IMR-90 (cell line): ENCODE data around the gene NOVA2. TPM values are rescaled to one million over a fixed set of nuclear protein-coding genes. Genes with fewer than 3 reads are reported as not detected.

Experiments used
- ATAC-seq: fragments of 200-7000 bp; cut with Tn5 transposase; 2 replicates; pipeline ENCODE4 v1.9.1; 2020; ENCODE audit warnings: low read depth, mild to moderate bottlenecking, moderate library complexity
- BruUV-seq: library from RNA; stranded (reverse); fragments of 400-500 nt; replicated peaks from 2 replicates; lab custom pipeline; 2021; lab: Mats Ljungman, UMichigan
- CTCF ChIA-PET: fragments of 300-600 bp; formaldehyde crosslinking; extraction: SDS; loops from one replicate; lab custom pipeline; 2021; ENCODE audit warnings: antibody characterized with exemption; lab: Yijun Ruan, JAX
- POLR2A ChIA-PET: fragments of 300-600 bp; sonication (Branson Sonifier 250); formaldehyde crosslinking; loops from one replicate; lab custom pipeline; 2022; ENCODE audit warnings: antibody characterized with exemption; ENCODE audit not compliant: unreplicated experiment; lab: Charles Lee
- DNase-seq: peaks from one replicate; pipeline ENCODE4 v3.0.0; 2013
- H2AFZ ChIP-seq: replicated peaks from 2 replicates; pipeline ENCODE3; 2013; ENCODE audit warnings: low read length, mild to moderate bottlenecking; ENCODE audit not compliant: poor library complexity
- H2AK5ac ChIP-seq: 2 replicates; pipeline ENCODE4 v1.6.1; 2013; ENCODE audit warnings: low read depth, low read length, inconsistent platforms
- H2AK9ac ChIP-seq: replicated peaks from 2 replicates; pipeline ENCODE3; 2013; ENCODE audit warnings: mild to moderate bottlenecking, low read depth, low read length, moderate library complexity; ENCODE audit not compliant: poor library complexity
- H2BK120ac ChIP-seq: 2 replicates; pipeline ENCODE4 v1.6.1; 2013; ENCODE audit warnings: low read depth, low read length, inconsistent platforms
- H2BK15ac ChIP-seq: 3 replicates; pipeline ENCODE4 v1.6.1; 2013; ENCODE audit warnings: low read depth, low read length, inconsistent platforms
- H2BK20ac ChIP-seq: 2 replicates; pipeline ENCODE4 v1.6.1; 2013; ENCODE audit warnings: low read depth, mild to moderate bottlenecking, inconsistent platforms, low read length, moderate library complexity
- H2BK5ac ChIP-seq: 2 replicates; pipeline ENCODE4 v1.6.1; 2013; ENCODE audit warnings: mild to moderate bottlenecking, low read depth, low read length, inconsistent platforms; ENCODE audit not compliant: poor library complexity, severe bottlenecking
- H3K14ac ChIP-seq: replicated peaks from 2 replicates; pipeline ENCODE4 v1.6.1; 2013; ENCODE audit warnings: low read depth, low read length, inconsistent platforms
- H3K18ac ChIP-seq: 2 replicates; pipeline ENCODE4 v1.6.1; 2013; ENCODE audit warnings: low read depth, low read length, control low read depth
- H3K23ac ChIP-seq: 2 replicates; pipeline ENCODE4 v1.6.1; 2013; ENCODE audit warnings: low read depth, low read length, inconsistent platforms
- H3K27ac ChIP-seq: 2 replicates; pipeline ENCODE4 v1.5.1; 2013; ENCODE audit warnings: mild to moderate bottlenecking, control low read depth, low read length; ENCODE audit not compliant: insufficient read depth
- H3K27me3 ChIP-seq: 2 replicates; pipeline ENCODE4 v1.6.1; 2013; ENCODE audit warnings: low read length; ENCODE audit not compliant: control insufficient read depth, insufficient read depth
- H3K36me3 ChIP-seq: 2 replicates; pipeline ENCODE4 v1.6.1; 2013; ENCODE audit warnings: low read length, mixed read lengths; ENCODE audit not compliant: control insufficient read depth, insufficient read depth
- H3K4ac ChIP-seq: 2 replicates; pipeline ENCODE4 v1.6.1; 2013; ENCODE audit warnings: low read depth, low read length, inconsistent platforms
- H3K4me1 ChIP-seq: 2 replicates; pipeline ENCODE4 v1.6.1; 2013; ENCODE audit warnings: low read length, mixed read lengths; ENCODE audit not compliant: control insufficient read depth, insufficient read depth
- H3K4me2 ChIP-seq: 2 replicates; pipeline ENCODE4 v1.6.1; 2013; ENCODE audit warnings: low read depth, mild to moderate bottlenecking, control low read depth, low read length, moderate library complexity
- H3K4me3 ChIP-seq: 2 replicates; pipeline ENCODE4 v1.5.1; 2013; ENCODE audit warnings: low read depth, mild to moderate bottlenecking, control low read depth, low read length, moderate library complexity; ENCODE audit not compliant: insufficient read depth
- H3K56ac ChIP-seq: 2 replicates; pipeline ENCODE4 v1.6.1; 2013; ENCODE audit warnings: low read length, inconsistent platforms; ENCODE audit not compliant: insufficient read depth; ENCODE audit errors: extremely low read depth
- H3K79me1 ChIP-seq, 2 experiments: 2 replicates each; pipeline ENCODE4 v1.6.1; 2013; ENCODE audit warnings: low read length in 2 of 2, inconsistent platforms in 1 of 2, low read depth in 1 of 2
- H3K9ac ChIP-seq: 2 replicates; pipeline ENCODE4 v1.6.1; 2013; ENCODE audit warnings: low read depth, low read length, control low read depth
- H3K9me1 ChIP-seq: 2 replicates; pipeline ENCODE4 v1.6.1; 2013; ENCODE audit warnings: low read length, inconsistent platforms; ENCODE audit not compliant: insufficient read depth
- H3K9me3 ChIP-seq: 2 replicates; pipeline ENCODE4 v1.6.1; 2013; ENCODE audit warnings: low read length; ENCODE audit not compliant: control insufficient read depth, insufficient read depth
- H4K20me1 ChIP-seq: 2 replicates; pipeline ENCODE4 v1.6.1; 2013; ENCODE audit warnings: low read length, inconsistent platforms; ENCODE audit not compliant: insufficient read depth
- H4K5ac ChIP-seq: 2 replicates; pipeline ENCODE4 v1.6.1; 2013; ENCODE audit warnings: mild to moderate bottlenecking, low read depth, low read length, control low read depth
- H4K8ac ChIP-seq, 2 experiments: 2 replicates each; pipeline ENCODE4 v1.6.1; 2013; ENCODE audit warnings: low read depth in 2 of 2, low read length in 2 of 2, control low read depth in 1 of 2, inconsistent platforms in 1 of 2
- H4K91ac ChIP-seq: 2 replicates; pipeline ENCODE4 v1.6.1; 2013; ENCODE audit warnings: low read depth, low read length, inconsistent platforms; ENCODE audit not compliant: insufficient read depth
- BHLHE40 ChIP-seq: fragments of 150-350 bp; IDR thresholded peaks from 2 replicates; pipeline ENCODE4 v1.6.1; 2016; ENCODE audit warnings: mild to moderate bottlenecking, low read depth, low read length
- NFE2L2 ChIP-seq: fragments of 150-350 bp; IDR thresholded peaks from 2 replicates; pipeline ENCODE4 v1.6.1; 2016; ENCODE audit warnings: low read depth, mild to moderate bottlenecking, low read length
- WGBS, 2 experiments: methylation state at CpG; one replicate each; pipeline versions ENCODE4 v1.1.5 to v1.1.7; 2013; ENCODE audit warnings: missing lambda C conversion rate in 2 of 2; ENCODE audit not compliant: insufficient read length in 1 of 2; ENCODE audit errors: extremely low coverage in 2 of 2; 5-methylcytosine and 5-hydroxymethylcytosine counted together
- dilution Hi-C: fragments of 300-500 bp; cut with HindIII; formaldehyde crosslinking; loops from one replicate; pipeline ENCODE4 v1.14.3; 2018; ENCODE audit warnings: low sequenced_read_pairs; ENCODE audit not compliant: unreplicated experiment
- in situ Hi-C: fragments of 300-500 bp; cut with MboI; formaldehyde crosslinking; loops from 3 replicates; pipeline ENCODE4 v1.14.3; 2019; ENCODE audit warnings: low sequenced_read_pairs, inconsistent platforms, mixed read lengths
- intact Hi-C: fragments of 100-400 bp; cut with micrococcal nuclease; formaldehyde crosslinking; loops from 2 replicates; pipeline ENCODE4 v1.10.0; 2022
- polyA plus RNA-seq, 3 experiments: library from polyadenylated mRNA; depleted of rRNA; stranded (reverse); fragments of >200 nt; gene quantifications; 2 replicates each; pipeline ENCODE4 v1.2.3, GENCODE V29; 2012; ENCODE audit warnings: low replicate concordance in 1 of 3
- total RNA-seq: library from RNA; depleted of rRNA; stranded (reverse); fragments of >200 nt; gene quantifications from 2 replicates; pipeline ENCODE4 v1.2.3, GENCODE V29; 2012
- TF ChIP-seq, protein P1 (sequence below): fragments of 150-350 bp; IDR thresholded peaks from 2 replicates; pipeline ENCODE4 v1.6.1; 2016; ENCODE audit warnings: low read depth, mild to moderate bottlenecking, low read length, moderate library complexity, borderline replicate concordance

The NOVA2 gene
- total and polyA plus RNA-seq, 2 of the 4 experiments (the other 2 are of a cell fraction) = 0.03 TPM; not detected in 1

- Histone ChIP-seq H3K9me1 (no peaks in the 10 kb centered on the region), H3K4ac (no peak overlapping the region), H3K79me1 (no peaks in the 10 kb centered on the region), H3K18ac (no peak overlapping the region), H3K27ac (no peak overlapping the region), H2BK5ac (no peak overlapping the region), H3K4me3 (no peak overlapping the region), H3K4me2 (no peak overlapping the region), H3K9ac (no peak overlapping the region), H4K20me1 (no peaks in the 10 kb centered on the region), H4K5ac (no peak overlapping the region), H2AFZ (no peak overlapping the region), H3K4me1 (no peaks in the 10 kb centered on the region), H2BK20ac (no peak overlapping the region), H4K8ac (no peak overlapping the region), H3K56ac (no peak overlapping the region), H2AK9ac (no peak overlapping the region), H2AK5ac (no peak overlapping the region), H4K91ac (no peak overlapping the region), H3K9me3 (no peaks in the 10 kb centered on the region), H2BK120ac (no peak overlapping the region), H3K36me3 (no peaks in the 10 kb centered on the region), H2BK15ac (no peak overlapping the region), H3K14ac (no peak overlapping the region), H3K27me3 (peaks cover 24% of the 10 kb centered on the region), H3K23ac (no peak overlapping the region)
- no peak for DNase-seq
- in situ Hi-C loops (no loop called here), dilution Hi-C loops (no loop called here), intact Hi-C loops (no loop called here)
- TF ChIP-seq, protein P1, sequence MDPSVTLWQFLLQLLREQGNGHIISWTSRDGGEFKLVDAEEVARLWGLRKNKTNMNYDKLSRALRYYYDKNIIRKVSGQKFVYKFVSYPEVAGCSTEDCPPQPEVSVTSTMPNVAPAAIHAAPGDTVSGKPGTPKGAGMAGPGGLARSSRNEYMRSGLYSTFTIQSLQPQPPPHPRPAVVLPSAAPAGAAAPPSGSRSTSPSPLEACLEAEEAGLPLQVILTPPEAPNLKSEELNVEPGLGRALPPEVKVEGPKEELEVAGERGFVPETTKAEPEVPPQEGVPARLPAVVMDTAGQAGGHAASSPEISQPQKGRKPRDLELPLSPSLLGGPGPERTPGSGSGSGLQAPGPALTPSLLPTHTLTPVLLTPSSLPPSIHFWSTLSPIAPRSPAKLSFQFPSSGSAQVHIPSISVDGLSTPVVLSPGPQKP = no peak
- TF ChIP-seq BHLHE40 = no peak
- no peak for TF ChIP-seq NFE2L2
- ATAC-seq = no peak
- CTCF ChIA-PET = no interaction called here
- BruUV-seq = no TSS peak
- POLR2A ChIA-PET = no interaction called here
- no CpG with 5 or more reads among the region's 7 CpGs for WGBS, 2 experiments
Observed at GRCh38 chr19:45985321-45985720, 11.7 kb upstream of the NOVA2 start.
